ENCODE data around the gene MUL1.
"Not testable (repeated sequence)": the region's sequence is repeated elsewhere in the genome, so short reads cannot be mapped to it uniquely, and the experiment has no call there.

MUL1 gene, protein sequence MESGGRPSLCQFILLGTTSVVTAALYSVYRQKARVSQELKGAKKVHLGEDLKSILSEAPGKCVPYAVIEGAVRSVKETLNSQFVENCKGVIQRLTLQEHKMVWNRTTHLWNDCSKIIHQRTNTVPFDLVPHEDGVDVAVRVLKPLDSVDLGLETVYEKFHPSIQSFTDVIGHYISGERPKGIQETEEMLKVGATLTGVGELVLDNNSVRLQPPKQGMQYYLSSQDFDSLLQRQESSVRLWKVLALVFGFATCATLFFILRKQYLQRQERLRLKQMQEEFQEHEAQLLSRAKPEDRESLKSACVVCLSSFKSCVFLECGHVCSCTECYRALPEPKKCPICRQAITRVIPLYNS

GRCh38 chr1:20507564-20508410 lies at the start of gene MUL1:
TSS of gene MUL1 (minus strand) at chr1:20508151. CDS start at chr1:20508024, 127 bp downstream.
- DNase-seq, result peak; percentile 59

DNA sequence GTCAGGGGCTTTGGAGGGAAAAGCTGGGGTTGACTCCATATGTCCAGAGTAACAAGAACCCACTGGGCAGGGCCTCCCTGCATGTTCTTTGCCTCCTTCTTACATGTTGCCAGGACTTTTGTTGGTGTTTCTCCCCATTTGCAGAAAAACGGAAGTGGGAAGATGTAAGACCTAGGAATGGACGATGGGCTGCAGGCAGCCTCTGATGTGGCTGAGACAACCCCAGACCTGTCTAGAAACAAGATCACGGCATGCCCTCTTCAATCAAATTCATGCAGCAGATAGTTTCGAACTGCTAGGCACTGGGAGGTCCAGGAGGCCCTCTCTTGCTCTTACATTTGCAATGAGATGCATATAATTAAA lies 47.8 kb upstream of the MUL1 start:
- no peak for DNase-seq

DNA sequence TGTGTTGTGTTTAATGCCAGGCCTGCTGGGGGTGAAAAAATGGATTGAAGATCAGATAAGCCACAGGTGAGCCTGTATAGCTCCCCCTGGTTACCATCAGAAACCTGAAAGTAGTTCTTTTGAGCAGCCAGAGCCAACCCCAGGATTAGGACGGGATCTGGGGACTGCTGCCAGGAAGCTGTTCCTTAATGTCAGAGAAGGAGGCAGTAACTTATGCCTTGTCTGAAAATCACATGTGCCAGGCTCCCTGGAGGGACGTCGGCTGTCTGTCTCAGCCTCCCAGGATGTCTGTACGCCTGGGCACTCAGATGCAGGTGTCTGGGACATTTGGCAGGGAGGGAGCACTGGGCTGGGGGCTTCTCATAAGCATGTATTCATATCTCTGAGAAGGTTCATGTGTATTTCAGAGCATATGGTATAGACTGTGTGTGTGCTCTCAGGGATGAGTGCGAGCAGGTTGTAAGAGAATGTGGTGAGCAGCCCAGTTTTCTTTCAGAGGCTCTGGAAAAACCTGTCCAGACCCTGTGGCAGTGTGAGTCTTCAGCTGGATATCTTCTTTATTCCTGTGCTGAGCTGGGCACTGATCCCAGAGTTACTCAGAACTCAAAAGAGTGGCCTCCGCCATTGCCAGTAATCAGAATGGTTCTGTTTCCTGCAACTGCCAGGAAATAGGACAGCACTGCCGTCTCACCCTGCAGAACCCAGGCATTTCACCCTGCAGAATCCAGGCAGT lies 47.2 kb upstream of the MUL1 start:
- no peak for DNase-seq

GRCh38 chr1:20552728-20553445 lies 44.9 kb upstream of the MUL1 start:
- DNase-seq, result no peak

GRCh38 chr1:20551945-20552727 lies 44.2 kb upstream of the MUL1 start, which contains the start of gene FAM43B:
TSS of gene FAM43B (plus strand) at chr1:20552573. CDS start at chr1:20552974, 401 bp downstream.
- no peak for DNase-seq

GRCh38 chr1:20551161-20551560 lies 43.2 kb upstream of the MUL1 start:
- DNase-seq, result no peak

GRCh38 chr1:20546637-20547036 lies 38.7 kb upstream of the MUL1 start:
- DNase-seq, result no peak

- no peak for DNase-seq
Measured at GRCh38 chr1:20540281-20540680, 32.3 kb upstream of the MUL1 start.

- no peak for DNase-seq
Measured at GRCh38 chr1:20538760-20539551, 31.0 kb upstream of the MUL1 start.

GRCh38 chr1:20538227-20538626 lies 30.3 kb upstream of the MUL1 start:
- DNase-seq, result no peak

DNA sequence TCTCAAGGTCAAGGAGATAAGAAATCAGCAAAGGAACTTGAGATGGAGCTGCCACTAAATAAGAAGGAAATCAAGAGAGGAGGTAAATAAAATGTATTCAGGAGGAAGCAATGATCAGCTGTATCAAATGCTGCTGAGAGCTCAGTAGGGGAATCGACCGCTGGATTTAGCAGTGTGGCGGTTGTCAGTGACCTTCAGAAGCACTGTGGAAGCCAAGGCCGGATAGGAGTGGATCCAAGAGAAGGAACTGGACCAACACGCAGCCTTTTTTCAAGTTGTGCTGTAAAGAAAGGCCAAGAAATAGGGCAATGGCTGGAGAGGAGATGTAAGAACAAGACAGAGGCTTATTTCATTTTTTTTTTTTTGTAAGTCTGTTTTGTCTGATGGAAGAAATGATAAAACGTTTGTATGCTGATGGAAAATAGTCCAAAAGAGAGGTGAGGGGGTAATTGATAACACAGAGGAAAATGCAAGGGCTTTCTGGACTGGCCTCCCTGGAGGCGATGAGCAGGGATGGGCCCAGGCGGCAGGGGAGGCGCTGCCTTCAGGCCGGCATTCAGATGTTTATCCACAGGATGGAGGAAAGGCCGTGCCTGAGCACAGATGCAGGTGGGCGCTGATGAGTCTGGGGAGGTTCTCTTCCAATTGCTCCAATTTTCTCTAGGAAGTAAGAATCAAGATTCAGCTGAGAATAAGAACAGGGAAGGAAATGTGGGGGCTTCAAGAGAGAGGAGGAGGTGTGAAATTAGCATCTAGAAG lies 26.9 kb upstream of the MUL1 start:
- no peak for DNase-seq

GRCh38 chr1:20533635-20534034 lies 25.7 kb upstream of the MUL1 start:
- DNase-seq, result no peak

DNA sequence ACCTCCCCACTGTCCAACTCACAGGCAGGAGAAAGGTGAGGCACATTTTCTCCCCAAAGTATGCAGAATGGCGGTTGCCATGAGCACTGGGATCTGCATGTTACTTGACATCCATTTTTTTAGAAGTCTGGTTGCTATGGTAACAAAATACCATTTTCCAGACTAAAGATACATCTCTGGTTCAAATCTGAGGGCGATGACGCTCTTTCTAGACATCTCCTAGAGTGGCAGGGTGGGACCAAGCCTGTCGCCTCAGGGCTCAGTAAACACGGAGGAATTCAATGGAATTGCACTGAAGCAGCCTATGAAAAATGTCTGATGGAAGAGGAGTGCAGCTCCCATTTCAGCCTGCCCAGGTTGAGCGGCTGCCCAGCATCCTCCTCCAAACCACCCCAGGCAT lies 22.9 kb upstream of the MUL1 start:
- no peak for DNase-seq

DNA sequence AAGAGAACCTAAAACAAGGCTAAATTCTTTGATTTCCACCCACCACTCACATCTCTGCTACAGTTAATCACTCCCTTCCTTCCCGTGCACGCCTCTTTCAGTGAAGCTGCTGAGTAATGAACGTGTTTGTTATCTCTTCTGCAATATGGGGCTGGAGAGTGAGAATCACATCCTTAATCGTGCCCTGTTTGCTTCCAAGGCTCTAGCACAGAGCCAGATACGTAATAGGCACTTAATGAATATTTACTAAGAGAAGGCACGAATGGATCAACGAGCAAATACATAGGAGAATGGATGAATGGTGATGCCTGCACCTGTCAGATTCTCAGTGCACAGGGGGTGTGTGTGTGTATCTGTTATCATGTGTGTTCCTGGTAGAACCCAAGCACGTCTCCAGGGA lies 22.4 kb upstream of the MUL1 start:
- no peak for DNase-seq

GRCh38 chr1:20528221-20528620 lies 20.3 kb upstream of the MUL1 start:
- DNase-seq, result no peak

GRCh38 chr1:20526267-20526666 lies 18.3 kb upstream of the MUL1 start:
- DNase-seq, result no peak

DNA sequence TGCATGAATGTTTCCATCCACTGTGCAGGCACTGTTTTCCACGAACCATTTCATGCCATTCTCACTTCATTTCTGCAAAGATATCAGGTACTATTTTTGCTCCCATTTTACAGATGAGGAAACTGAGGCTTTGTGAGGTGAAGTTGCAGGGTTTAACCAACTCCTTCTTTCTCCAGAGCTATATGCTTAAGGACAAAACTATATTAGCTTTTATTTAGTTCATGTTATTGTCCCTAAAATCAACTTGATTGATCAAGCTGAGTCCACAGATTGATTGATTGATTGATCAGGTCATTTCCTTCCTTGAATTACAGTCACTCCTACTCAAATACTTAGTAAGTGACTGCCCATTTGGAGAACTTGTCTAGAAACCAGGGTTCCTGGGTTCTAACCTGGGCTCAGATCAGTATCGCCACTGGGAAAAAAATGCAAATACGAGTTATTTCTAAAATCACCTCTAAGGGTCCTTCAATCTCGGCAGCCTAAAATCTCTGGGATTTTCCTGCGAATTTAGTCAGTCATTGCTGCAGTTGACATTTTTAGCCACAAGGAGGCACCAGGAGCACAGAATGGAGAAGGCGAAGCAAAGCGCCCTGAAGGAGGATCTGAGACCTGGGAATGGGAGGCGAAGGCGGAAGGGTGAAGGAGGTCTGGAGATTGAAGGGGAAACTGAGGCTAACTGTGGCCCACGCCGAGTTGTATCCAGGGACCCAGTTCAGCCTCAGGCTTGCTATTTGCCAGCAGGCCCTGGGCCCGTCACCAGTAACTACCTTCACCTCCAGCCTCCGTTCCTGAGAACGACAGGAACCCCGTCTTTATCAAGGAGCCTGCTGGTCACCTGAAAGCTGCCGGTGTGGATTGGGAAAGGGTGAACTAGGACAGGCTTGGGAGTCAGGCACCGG lies 14.3 kb upstream of the MUL1 start:
- DNase-seq, result peak; percentile 6

DNA sequence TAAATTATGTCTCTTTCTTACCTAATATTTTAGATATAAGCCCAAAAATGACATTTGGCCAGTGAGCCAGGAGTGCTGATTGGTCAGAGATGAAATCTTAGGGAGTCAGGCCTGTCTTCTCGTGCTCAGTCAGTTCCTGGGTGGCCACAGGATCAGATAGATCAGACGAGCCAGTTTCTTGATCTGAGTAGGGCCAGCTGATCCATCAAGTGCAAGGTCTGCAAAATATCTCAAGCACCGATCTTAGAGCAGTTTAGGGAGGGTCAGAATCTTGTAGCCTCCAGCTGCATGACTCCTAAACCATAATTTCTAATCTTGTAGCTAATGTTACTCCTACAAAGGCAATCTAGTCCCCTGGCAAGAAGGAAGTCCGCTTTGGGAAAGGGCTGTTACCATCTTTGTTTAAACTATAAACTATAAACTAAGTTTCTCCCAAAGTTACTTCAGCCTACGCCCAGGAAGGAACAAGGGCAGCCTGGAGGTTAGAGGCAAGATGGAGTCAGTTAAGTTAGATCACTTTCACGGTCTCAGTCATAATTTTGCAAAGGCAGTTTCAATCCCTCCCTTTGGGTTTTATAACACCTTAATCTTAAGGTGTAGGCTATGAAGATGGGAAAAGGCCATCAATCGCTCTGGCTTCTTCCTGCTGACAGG lies 11.8 kb upstream of the MUL1 start:
- not testable (repeated sequence) for DNase-seq
